Body of pancreas (tissue), 4 donors: ENCODE results near the gene OLFML1. TPM values are rescaled to one million over a fixed set of nuclear protein-coding genes. Genes with fewer than 3 reads are reported as not detected.
A peak's percentile ranks its signal among the peaks of the same experiment; 100 is the strongest.

Experiments
- ATAC-seq: fragments of 150-250 bp; one replicate; pipeline ENCODE4 v1.9.1; 2016
- DNase-seq, 4 donors: peaks; one replicate each; pipeline ENCODE4 v3.0.0-alpha.2; 2019
- H3K27ac ChIP-seq, 4 donors: fragments of 200-600 bp; sonication (generic); 1 replicate in 3 of 4; 2 replicates in 1 of 4; pipeline versions ENCODE4 v1.5.1 to v1.6.1; 2016 to 2019; ENCODE audit warnings: mild to moderate bottlenecking in 1 of 4, mixed read lengths in 1 of 4, moderate library complexity in 1 of 4
- H3K27me3 ChIP-seq, 2 donors: fragments of 200-600 bp; sonication (generic); one replicate each; pipeline ENCODE4 v1.6.0; 2016; ENCODE audit warnings: mild to moderate bottlenecking in 1 of 2
- H3K36me3 ChIP-seq, 2 donors: fragments of 200-600 bp; sonication (generic); replicated peaks in 1 of 2; 2 replicates each; pipeline ENCODE4 v1.5.1; 2016; ENCODE audit warnings: low read depth in 2 of 2; ENCODE audit not compliant: insufficient read depth in 1 of 2
- H3K4me1 ChIP-seq: fragments of 200-600 bp; sonication (generic); one replicate; pipeline ENCODE4 v1.6.0; 2016
- H3K4me3 ChIP-seq, 2 donors: fragments of 200-600 bp; sonication (generic); 1 replicate in 1 of 2; 2 replicates in 1 of 2; pipeline ENCODE4 v1.5.1; 2016 to 2019
- H3K9me3 ChIP-seq, 3 donors: fragments of 200-600 bp; sonication (generic); 1 replicate in 2 of 3; 2 replicates in 1 of 3; pipeline ENCODE4 v1.5.1; 2016
- CTCF ChIP-seq, 7 experiments: fragments of 450-650 bp in 4 of 7; fragments of 200-600 bp in 3 of 7; sonication (generic) in 3 of 7; IDR thresholded peaks; one replicate each; pipeline ENCODE4 v1.5.1; 2016 to 2019; ENCODE audit warnings: antibody characterized with exemption in 7 of 7
- POLR2A ChIP-seq, 3 donors: fragments of 450-650 bp; IDR thresholded peaks; one replicate each; pipeline ENCODE4 v1.6.1; 2016; ENCODE audit warnings: antibody characterized with exemption in 3 of 3, mild to moderate bottlenecking in 2 of 3
- WGBS, 2 donors: methylation state at CpG; one replicate each; pipeline ENCODE4 v1.1.5; 2017; 5-methylcytosine and 5-hydroxymethylcytosine counted together
- intact Hi-C: fragments of 100-400 bp; cut with DNase I; formaldehyde crosslinking; loops from one replicate; pipeline ENCODE4 v1.15.1; 2023
- total RNA-seq, 2 donors: library from RNA; depleted of rRNA; stranded (reverse); fragments of >200 nt; gene quantifications; one replicate each; pipeline ENCODE4 v1.1.0, GENCODE V29; 2016

Gene OLFML1
- 1 to 10 TPM; 2.3 to 3.6 TPM for total RNA-seq

- Histone ChIP-seq H3K36me3 (no peaks in the 10 kb centered on the region), H3K27me3 (no peaks in the 10 kb centered on the region), H3K4me3 (no peak within 1 kb of the TSS), H3K4me1 (peaks cover 4% of the 10 kb centered on the region), H3K9me3 (no peaks in the 10 kb centered on the region), H3K27ac (no peak within 1 kb of the TSS)
- WGBS, 2 donors: 65 to 79% methylated on average over 9 to 15 of the region's 15 CpGs
- TF ChIP-seq POLR2A (IDR thresholded peaks at IDR 0.05) (no peak), CTCF (IDR thresholded peaks at IDR 0.05) (no peak)
- intact Hi-C loops: no loop called here
- DNase-seq (peak in 2 of 4 donors; percentile 6 to 8), ATAC-seq (peak; percentile 31)
Measured at GRCh38 chr11:7485186-7486097, at the start of gene OLFML1. Gene OLFML1 (plus strand): TSS chr11:7485506. CDS start chr11:7485876, 370 bp downstream.

- ATAC-seq (no peak), DNase-seq (no peak)
- no peak for TF ChIP-seq CTCF (IDR thresholded peaks at IDR 0.05)
- TF ChIP-seq POLR2A (IDR thresholded peaks at IDR 0.05): no peak
- Histone ChIP-seq H3K4me3 (no peak overlapping the region), H3K27me3 (no peaks in the 10 kb centered on the region), H3K27ac (no peak overlapping the region), H3K4me1 (no peaks in the 10 kb centered on the region), H3K36me3 (no peaks in the 10 kb centered on the region), H3K9me3 (no peaks in the 10 kb centered on the region)
- intact Hi-C loops: no loop called here
- 81 to 93% methylated on average over 1 of the region's 1 CpG for WGBS, 2 donors
Measured at GRCh38 chr11:7436146-7436545, 49.2 kb upstream of the OLFML1 start.

GRCh38 chr11:7436657-7437056 is 48.6 kb upstream of the OLFML1 start:
- Histone ChIP-seq H3K9me3 (no peaks in the 10 kb centered on the region), H3K27ac (no peak overlapping the region), H3K4me1 (no peaks in the 10 kb centered on the region), H3K4me3 (no peak overlapping the region), H3K27me3 (no peaks in the 10 kb centered on the region), H3K36me3 (no peaks in the 10 kb centered on the region)
- 35 to 40% methylated on average over 5 of the region's 5 CpGs for WGBS, 2 donors
- no peak for TF ChIP-seq CTCF (IDR thresholded peaks at IDR 0.05)
- no peak for TF ChIP-seq POLR2A (IDR thresholded peaks at IDR 0.05)
- ATAC-seq (no peak), DNase-seq (peak in 1 of 4 donors; percentile 33)
- intact Hi-C loops: no loop called here

- intact Hi-C loops: no loop called here
- Histone ChIP-seq H3K36me3 (no peaks in the 10 kb centered on the region), H3K4me3 (no peak overlapping the region)
Measured at GRCh38 chr11:7437696-7438095, 47.6 kb upstream of the OLFML1 start.

More at GRCh38 chr11:7437696-7438095, 47.6 kb upstream of the OLFML1 start:
- no peaks in the 10 kb centered on the region for H3K27me3 ChIP-seq
- WGBS, 2 donors: 89 to 93% methylated on average over 3 of the region's 3 CpGs
- ATAC-seq (no peak), DNase-seq (no peak)
- H3K4me1 ChIP-seq: no peaks in the 10 kb centered on the region
- TF ChIP-seq CTCF (IDR thresholded peaks at IDR 0.05) (no peak), POLR2A (IDR thresholded peaks at IDR 0.05) (no peak)
- no peaks in the 10 kb centered on the region for H3K9me3 ChIP-seq
- H3K27ac ChIP-seq: no peak overlapping the region
